HG03064 (cell line): ENCODE results near the gene PPP1R26.
"Not testable (repeated sequence)": the region's sequence is repeated elsewhere in the genome, so short reads cannot be mapped to it uniquely, and the experiment has no call there.

Source experiments
- ATAC-seq: cut with Tn5 transposase; IDR thresholded peaks from one replicate; pipeline ENCODE4 v1.9.1; 2021; ENCODE audit warnings: low read depth; ENCODE audit not compliant: unreplicated experiment

PPP1R26 gene

GRCh38 chr9:135534192-135534711, 54.7 kb downstream of the PPP1R26 start:
- not testable (repeated sequence) for ATAC-seq

GRCh38 chr9:135534826-135535225, 55.2 kb downstream of the PPP1R26 start:
- ATAC-seq: not testable (repeated sequence)

DNA sequence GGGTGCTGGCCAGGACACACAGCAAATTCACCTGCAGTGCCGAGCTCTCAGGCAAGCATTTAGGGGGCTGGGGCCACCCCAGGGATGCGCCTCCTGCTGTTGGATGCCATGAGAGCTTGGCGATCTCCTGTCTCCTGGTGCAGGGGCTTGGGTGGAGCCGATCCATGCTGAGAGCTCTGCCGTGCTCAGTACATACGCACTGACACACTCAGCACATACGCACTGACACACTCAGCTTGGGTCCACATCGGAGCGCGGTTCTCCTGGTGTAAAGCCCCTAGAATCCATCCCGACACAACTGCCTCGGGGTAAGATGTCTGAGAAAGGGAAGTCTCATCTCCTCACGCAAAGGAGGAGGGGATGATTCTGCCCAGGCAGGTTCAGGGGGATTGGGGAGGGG, 56.0 kb downstream of the PPP1R26 start:
- not testable (repeated sequence) for ATAC-seq

- no peak for ATAC-seq
These were observed 56.6 kb downstream of the PPP1R26 start for GRCh38 chr9:135536216-135536615.
